HepG2 (cell line): ENCODE measurements around the gene TMBIM6. TPM values are rescaled to one million over a fixed set of nuclear protein-coding genes. Genes with fewer than 3 reads are reported as not detected.

Experiments used
- CENPBD1 ChIP-seq: sonication (generic); formaldehyde crosslinking; IDR thresholded peaks from 2 replicates; pipeline ENCODE4 v1.8.0; 2022; ENCODE audit warnings: missing genetic modification reagents, low read depth, mild to moderate bottlenecking, borderline replicate concordance
- EP300 ChIP-seq, 3 experiments: sonication (generic) in 1 of 3; formaldehyde crosslinking in 1 of 3; IDR thresholded peaks; 2 replicates each; pipeline versions ENCODE4 v1.5.1 to v1.6.1; 2011 to 2020; ENCODE audit warnings: low read depth in 2 of 3, low read length in 2 of 3, borderline replicate concordance in 1 of 3, improper control_type of control experiment in 1 of 3, mild to moderate bottlenecking in 1 of 3, missing genetic modification reagents in 1 of 3, moderate library complexity in 1 of 3
- FOSL1 ChIP-seq: sonication (generic); formaldehyde crosslinking; IDR thresholded peaks from 2 replicates; pipeline ENCODE4 v1.9.0; 2021; ENCODE audit warnings: missing genetic modification reagents, borderline replicate concordance
- HOXA3 ChIP-seq: sonication (generic); formaldehyde crosslinking; IDR thresholded peaks from 2 replicates; pipeline ENCODE4 v1.5.0; 2020; ENCODE audit warnings: missing genetic modification reagents
- KLF6 ChIP-seq: IDR thresholded peaks from 2 replicates; pipeline ENCODE4 v1.8.0; 2016; ENCODE audit warnings: missing biosample characterization, missing genetic modification reagents
- MIER3 ChIP-seq: IDR thresholded peaks from 2 replicates; pipeline ENCODE4 v1.6.1; 2016; ENCODE audit warnings: missing compliant biosample characterization, borderline replicate concordance
- MYC ChIP-seq: sonication (generic); formaldehyde crosslinking; IDR thresholded peaks from 2 replicates; pipeline ENCODE4 v1.9.0; 2021; ENCODE audit warnings: missing genetic modification reagents, borderline replicate concordance
- NFATC3 ChIP-seq: sonication (generic); formaldehyde crosslinking; IDR thresholded peaks from 2 replicates; pipeline ENCODE4 v1.5.1; 2020; ENCODE audit warnings: mild to moderate bottlenecking, missing genetic modification reagents
- PAWR ChIP-seq: sonication (generic); formaldehyde crosslinking; IDR thresholded peaks from 2 replicates; pipeline ENCODE4 v1.4.0; 2020; ENCODE audit warnings: missing genetic modification reagents, mild to moderate bottlenecking, borderline replicate concordance
- PPARG ChIP-seq: conservative IDR thresholded peaks from 2 replicates; pipeline ENCODE4 v1.6.1; 2016; ENCODE audit warnings: missing biosample characterization, missing genetic modification reagents
- YY1 ChIP-seq: IDR thresholded peaks from 2 replicates; pipeline ENCODE4 v1.6.1; 2011; ENCODE audit warnings: low read length, low read depth, moderate library complexity, mild to moderate bottlenecking; ENCODE audit not compliant: insufficient read depth, insufficient replicate concordance
- ZFP36 ChIP-seq: fragments of 150-350 bp; IDR thresholded peaks from 2 replicates; pipeline ENCODE4 v1.6.1; 2018; ENCODE audit warnings: borderline replicate concordance, low read length, low read depth; ENCODE audit not compliant: partially characterized antibody
- ZNF260 ChIP-seq: sonication (generic); formaldehyde crosslinking; IDR thresholded peaks from 2 replicates; pipeline ENCODE4 v1.4.0; 2020; ENCODE audit warnings: missing genetic modification reagents, low read depth, mild to moderate bottlenecking, borderline replicate concordance
- ZNF296 ChIP-seq: sonication (generic); formaldehyde crosslinking; conservative IDR thresholded peaks from 2 replicates; pipeline ENCODE4 v1.5.0; 2020; ENCODE audit warnings: mild to moderate bottlenecking, missing genetic modification reagents
- ZNF543 ChIP-seq: sonication (generic); formaldehyde crosslinking; IDR thresholded peaks from 2 replicates; pipeline ENCODE4 v1.4.0; 2020; ENCODE audit warnings: mild to moderate bottlenecking, missing genetic modification reagents
- ZNF614 ChIP-seq: IDR thresholded peaks from 2 replicates; pipeline ENCODE4 v1.6.1; 2018; ENCODE audit warnings: missing biosample characterization, missing genetic modification reagents, inconsistent platforms, borderline replicate concordance
- ZNF841 ChIP-seq: sonication (generic); formaldehyde crosslinking; IDR thresholded peaks from 2 replicates; pipeline ENCODE4 v1.8.1; 2023; ENCODE audit warnings: missing genetic modification reagents, borderline replicate concordance
- polyA plus RNA-seq, 8 experiments: library from polyadenylated mRNA; depleted of rRNA in 3 of 8; stranded (reverse) in 7 of 8; unstranded in 1 of 8; fragments of >200 nt; fragmentation: Illumina TruSeq in 4 of 8; extraction: Trizol in 4 of 8; gene quantifications; 2 replicates each; pipeline versions ENCODE4 v1.2.1 to v1.2.3, GENCODE V29; 2011 to 2016; ENCODE audit warnings: low read depth in 4 of 8, missing spikeins in 1 of 8, mixed read lengths in 1 of 8; ENCODE audit not compliant: insufficient read depth in 1 of 8
- total RNA-seq, 5 experiments: library from RNA; depleted of rRNA; stranded (reverse); fragments of >200 nt; fragmentation: Illumina TruSeq; extraction: Trizol; gene quantifications; 2 replicates each; pipeline ENCODE4 v1.2.3, GENCODE V29; 2016; ENCODE audit warnings: low read depth in 1 of 5
- TF ChIP-seq, protein P1 (sequence below): sonication (generic); formaldehyde crosslinking; IDR thresholded peaks from 2 replicates; pipeline ENCODE4 v1.9.0; 2021; ENCODE audit warnings: missing genetic modification reagents, mild to moderate bottlenecking, borderline replicate concordance
- TF ChIP-seq, protein P2 (sequence below): sonication (generic); formaldehyde crosslinking; IDR thresholded peaks from 2 replicates; pipeline ENCODE4 v1.4.0; 2020; ENCODE audit warnings: missing genetic modification reagents
- TF ChIP-seq, protein P3 (sequence below): sonication (generic); formaldehyde crosslinking; IDR thresholded peaks from 2 replicates; pipeline ENCODE4 v1.5.1; 2020; ENCODE audit warnings: missing genetic modification reagents, mild to moderate bottlenecking, borderline replicate concordance
- TF ChIP-seq, protein P4 (sequence below): sonication (generic); formaldehyde crosslinking; IDR thresholded peaks from 2 replicates; pipeline ENCODE4 v1.4.0; 2020; ENCODE audit warnings: missing genetic modification reagents, borderline replicate concordance

TMBIM6 gene
- total and polyA plus RNA-seq, 2 of the 13 experiments (the other 11 are each of a cell fraction or from before 2014, with no cell fraction given), result 412 to 468 TPM

DNA sequence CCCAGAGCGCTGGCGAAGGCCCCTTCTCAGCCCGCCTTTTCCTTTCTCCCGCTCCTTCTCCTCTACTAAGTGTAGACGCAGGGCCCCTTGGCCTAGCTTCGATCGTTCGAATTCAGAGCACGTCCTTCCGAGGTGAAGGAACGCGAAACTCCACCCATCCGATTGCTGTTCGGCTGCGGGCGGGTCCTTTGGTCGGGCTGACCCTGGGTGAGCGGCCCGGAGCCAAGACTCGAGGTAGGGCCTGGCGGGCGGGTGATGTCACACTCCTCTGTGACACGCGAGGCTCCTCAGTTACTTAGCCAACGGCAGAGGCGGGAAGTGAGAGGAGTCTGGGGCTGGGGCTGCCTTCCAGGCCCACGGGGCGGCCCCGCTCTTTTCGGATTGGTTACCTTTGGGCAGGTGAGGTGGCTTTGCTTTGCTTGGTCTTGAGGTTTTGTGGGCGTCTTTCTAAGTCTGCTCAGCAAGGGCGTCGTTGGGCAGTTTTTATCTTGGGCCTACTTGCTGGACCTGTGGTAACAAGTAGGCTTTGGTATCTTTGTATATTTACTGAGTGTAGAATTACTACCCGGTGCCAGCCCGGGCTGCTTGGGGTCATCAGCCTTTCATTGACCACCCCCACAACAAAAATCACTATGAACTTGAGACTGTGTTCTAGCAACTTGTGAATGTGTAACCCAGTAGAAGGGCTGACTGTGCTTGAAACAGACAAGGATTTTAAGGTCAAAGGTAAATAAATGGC lies 694 bp downstream of the TMBIM6 start (continued):
- TF ChIP-seq ZNF296 (CRISPR knock-in tag) (no peak), CENPBD1 (CRISPR knock-in tag) (no peak), MYC (CRISPR knock-in tag) (no peak; the same call in 1 of the 2 replicates), HOXA3 (CRISPR knock-in tag) (no peak; the same call in 1 of the 2 replicates), YY1 (no peak), MIER3 (CRISPR knock-in tag) (0 out of 2 replicates have a peak, but pooled peaks have one; percentile 33), NFATC3 (CRISPR knock-in tag) (no peak), ZNF614 (CRISPR knock-in tag) (no peak), ZNF841 (CRISPR knock-in tag) (no peak), PPARG (CRISPR knock-in tag) (peak; percentile 82), FOSL1 (CRISPR knock-in tag) (no peak), PAWR (no peak), ZFP36 (no peak), ZNF543 (no peak; the same call in 1 of the 2 replicates), KLF6 (CRISPR knock-in tag) (peak; percentile 10; the same call in 1 of the 2 replicates), EP300 (IDR thresholded peaks at IDR 0.05; ENCODE audit: low read depth in 2 of 2, low read length in 2 of 2) (peak in 1 of 2 experiments; percentile 49; a peak in 1 of 4 replicates), EP300 (CRISPR knock-in tag; IDR thresholded peaks at IDR 0.05; ENCODE audit: borderline replicate concordance) (no peak), ZNF260 (CRISPR knock-in tag) (no peak)
- TF ChIP-seq, protein P1, sequence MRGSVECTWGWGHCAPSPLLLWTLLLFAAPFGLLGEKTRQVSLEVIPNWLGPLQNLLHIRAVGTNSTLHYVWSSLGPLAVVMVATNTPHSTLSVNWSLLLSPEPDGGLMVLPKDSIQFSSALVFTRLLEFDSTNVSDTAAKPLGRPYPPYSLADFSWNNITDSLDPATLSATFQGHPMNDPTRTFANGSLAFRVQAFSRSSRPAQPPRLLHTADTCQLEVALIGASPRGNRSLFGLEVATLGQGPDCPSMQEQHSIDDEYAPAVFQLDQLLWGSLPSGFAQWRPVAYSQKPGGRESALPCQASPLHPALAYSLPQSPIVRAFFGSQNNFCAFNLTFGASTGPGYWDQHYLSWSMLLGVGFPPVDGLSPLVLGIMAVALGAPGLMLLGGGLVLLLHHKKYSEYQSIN (CRISPR knock-in tag), result no peak
- TF ChIP-seq, protein P2, sequence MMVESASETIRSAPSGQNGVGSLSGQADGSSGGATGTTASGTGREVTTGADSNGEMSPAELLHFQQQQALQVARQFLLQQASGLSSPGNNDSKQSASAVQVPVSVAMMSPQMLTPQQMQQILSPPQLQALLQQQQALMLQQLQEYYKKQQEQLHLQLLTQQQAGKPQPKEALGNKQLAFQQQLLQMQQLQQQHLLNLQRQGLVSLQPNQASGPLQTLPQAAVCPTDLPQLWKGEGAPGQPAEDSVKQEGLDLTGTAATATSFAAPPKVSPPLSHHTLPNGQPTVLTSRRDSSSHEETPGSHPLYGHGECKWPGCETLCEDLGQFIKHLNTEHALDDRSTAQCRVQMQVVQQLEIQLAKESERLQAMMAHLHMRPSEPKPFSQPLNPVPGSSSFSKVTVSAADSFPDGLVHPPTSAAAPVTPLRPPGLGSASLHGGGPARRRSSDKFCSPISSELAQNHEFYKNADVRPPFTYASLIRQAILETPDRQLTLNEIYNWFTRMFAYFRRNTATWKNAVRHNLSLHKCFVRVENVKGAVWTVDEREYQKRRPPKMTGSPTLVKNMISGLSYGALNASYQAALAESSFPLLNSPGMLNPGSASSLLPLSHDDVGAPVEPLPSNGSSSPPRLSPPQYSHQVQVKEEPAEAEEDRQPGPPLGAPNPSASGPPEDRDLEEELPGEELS (CRISPR knock-in tag), result peak; percentile 69
- TF ChIP-seq, protein P3, sequence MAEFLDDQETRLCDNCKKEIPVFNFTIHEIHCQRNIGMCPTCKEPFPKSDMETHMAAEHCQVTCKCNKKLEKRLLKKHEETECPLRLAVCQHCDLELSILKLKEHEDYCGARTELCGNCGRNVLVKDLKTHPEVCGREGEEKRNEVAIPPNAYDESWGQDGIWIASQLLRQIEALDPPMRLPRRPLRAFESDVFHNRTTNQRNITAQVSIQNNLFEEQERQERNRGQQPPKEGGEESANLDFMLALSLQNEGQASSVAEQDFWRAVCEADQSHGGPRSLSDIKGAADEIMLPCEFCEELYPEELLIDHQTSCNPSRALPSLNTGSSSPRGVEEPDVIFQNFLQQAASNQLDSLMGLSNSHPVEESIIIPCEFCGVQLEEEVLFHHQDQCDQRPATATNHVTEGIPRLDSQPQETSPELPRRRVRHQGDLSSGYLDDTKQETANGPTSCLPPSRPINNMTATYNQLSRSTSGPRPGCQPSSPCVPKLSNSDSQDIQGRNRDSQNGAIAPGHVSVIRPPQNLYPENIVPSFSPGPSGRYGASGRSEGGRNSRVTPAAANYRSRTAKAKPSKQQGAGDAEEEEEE (CRISPR knock-in tag), result no peak
- TF ChIP-seq, protein P4, sequence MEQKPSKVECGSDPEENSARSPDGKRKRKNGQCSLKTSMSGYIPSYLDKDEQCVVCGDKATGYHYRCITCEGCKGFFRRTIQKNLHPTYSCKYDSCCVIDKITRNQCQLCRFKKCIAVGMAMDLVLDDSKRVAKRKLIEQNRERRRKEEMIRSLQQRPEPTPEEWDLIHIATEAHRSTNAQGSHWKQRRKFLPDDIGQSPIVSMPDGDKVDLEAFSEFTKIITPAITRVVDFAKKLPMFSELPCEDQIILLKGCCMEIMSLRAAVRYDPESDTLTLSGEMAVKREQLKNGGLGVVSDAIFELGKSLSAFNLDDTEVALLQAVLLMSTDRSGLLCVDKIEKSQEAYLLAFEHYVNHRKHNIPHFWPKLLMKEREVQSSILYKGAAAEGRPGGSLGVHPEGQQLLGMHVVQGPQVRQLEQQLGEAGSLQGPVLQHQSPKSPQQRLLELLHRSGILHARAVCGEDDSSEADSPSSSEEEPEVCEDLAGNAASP (CRISPR knock-in tag), result peak; percentile 89; the same call in 1 of the 2 replicates
